Measurements from ENCODE around the gene ZNF629. TPM values are rescaled to one million over a fixed set of nuclear protein-coding genes. Genes with fewer than 3 reads are reported as not detected.

The ZNF629 gene
- total RNA-seq: 5.2 and 6.4 TPM in 2 replicates

GRCh38 chr16:30786936-30787612, at the start of gene ZNF629:
Gene ZNF629, minus strand, starts transcription at chr16:30787205. Its CDS starts 2,723 bp downstream, at chr16:30784482.

GRCh38 chr16:30761928-30762902, 24.8 kb downstream of the ZNF629 start, which contains the start of the genes CFAP119 and RNF40:
Gene CFAP119, minus strand, starts transcription at chr16:30762062. Its CDS starts 314 bp downstream, at chr16:30761748.
Gene RNF40, plus strand, starts transcription at chr16:30762322. Its CDS starts 224 bp downstream, at chr16:30762546.

GRCh38 chr16:30747799-30748633, 39.0 kb downstream of the ZNF629 start, which contains the start of gene PHKG2:
Gene PHKG2, plus strand, starts transcription at chr16:30748425. Its CDS starts 396 bp downstream, at chr16:30748821.

Other genes starting within 250 kb of the ZNF629 start
- 3.1 and 4.6 TPM in 2 replicates for gene ZNF764, start 228.8 kb downstream of the ZNF629 start, total RNA-seq
- gene ZNF688, start 215.5 kb downstream of the ZNF629 start, total RNA-seq: 5.8 and 9.4 TPM in 2 replicates
- gene ZNF785, start 201.5 kb downstream of the ZNF629 start, total RNA-seq: 8.3 and 12.4 TPM in 2 replicates
- 4.0 and 4.5 TPM in 2 replicates for gene ZNF689, start 176.8 kb downstream of the ZNF629 start, total RNA-seq
- gene PRR14, start 136.2 kb downstream of the ZNF629 start, total RNA-seq: 3.8 and 5.5 TPM in 2 replicates
- 13.9 and 14.2 TPM in 2 replicates for gene FBRS, start 128.8 kb downstream of the ZNF629 start, total RNA-seq
- gene SRCAP, start 88.0 kb downstream of the ZNF629 start, total RNA-seq: 27.6 TPM in 2 replicates
- 12.3 and 17.4 TPM in 2 replicates for gene PHKG2, start 38.8 kb downstream of the ZNF629 start, total RNA-seq
- gene CFAP119, start 25.1 kb downstream of the ZNF629 start, total RNA-seq: 0.54 and 1.1 TPM in 2 replicates
- 34.4 and 52.9 TPM in 2 replicates for gene RNF40, start 24.9 kb downstream of the ZNF629 start, total RNA-seq
- gene BCL7C, start 106.9 kb upstream of the ZNF629 start, total RNA-seq: 56.3 and 76.8 TPM in 2 replicates
- gene CTF1, start 109.4 kb upstream of the ZNF629 start, total RNA-seq: 0.09 and 0.33 TPM in 2 replicates
- 10.7 and 16.6 TPM in 2 replicates for gene FBXL19, start 136.4 kb upstream of the ZNF629 start, total RNA-seq
- 30.0 and 32.7 TPM in 2 replicates for gene ORAI3, start 161.9 kb upstream of the ZNF629 start, total RNA-seq
- 1.9 and 2.1 TPM in 2 replicates for gene SETD1A, start 170.5 kb upstream of the ZNF629 start, total RNA-seq
- 20.3 and 28.2 TPM in 2 replicates for gene HSD3B7, start 198.0 kb upstream of the ZNF629 start, total RNA-seq
- 0.34 and 0.76 TPM in 2 replicates for gene STX1B, start 223.4 kb upstream of the ZNF629 start, total RNA-seq
- gene STX4, start 246.4 kb upstream of the ZNF629 start, total RNA-seq: 19.9 and 22.8 TPM in 2 replicates